Measurements from ENCODE around the gene ZNF503. TPM values are rescaled to one million over a fixed set of nuclear protein-coding genes. Genes with fewer than 3 reads are reported as not detected.

Gene ZNF503
- under 1 TPM in 1 of 2 experiments, not detected in 1; 0.12 TPM for total RNA-seq
- polyA plus RNA-seq = not detected

DNA sequence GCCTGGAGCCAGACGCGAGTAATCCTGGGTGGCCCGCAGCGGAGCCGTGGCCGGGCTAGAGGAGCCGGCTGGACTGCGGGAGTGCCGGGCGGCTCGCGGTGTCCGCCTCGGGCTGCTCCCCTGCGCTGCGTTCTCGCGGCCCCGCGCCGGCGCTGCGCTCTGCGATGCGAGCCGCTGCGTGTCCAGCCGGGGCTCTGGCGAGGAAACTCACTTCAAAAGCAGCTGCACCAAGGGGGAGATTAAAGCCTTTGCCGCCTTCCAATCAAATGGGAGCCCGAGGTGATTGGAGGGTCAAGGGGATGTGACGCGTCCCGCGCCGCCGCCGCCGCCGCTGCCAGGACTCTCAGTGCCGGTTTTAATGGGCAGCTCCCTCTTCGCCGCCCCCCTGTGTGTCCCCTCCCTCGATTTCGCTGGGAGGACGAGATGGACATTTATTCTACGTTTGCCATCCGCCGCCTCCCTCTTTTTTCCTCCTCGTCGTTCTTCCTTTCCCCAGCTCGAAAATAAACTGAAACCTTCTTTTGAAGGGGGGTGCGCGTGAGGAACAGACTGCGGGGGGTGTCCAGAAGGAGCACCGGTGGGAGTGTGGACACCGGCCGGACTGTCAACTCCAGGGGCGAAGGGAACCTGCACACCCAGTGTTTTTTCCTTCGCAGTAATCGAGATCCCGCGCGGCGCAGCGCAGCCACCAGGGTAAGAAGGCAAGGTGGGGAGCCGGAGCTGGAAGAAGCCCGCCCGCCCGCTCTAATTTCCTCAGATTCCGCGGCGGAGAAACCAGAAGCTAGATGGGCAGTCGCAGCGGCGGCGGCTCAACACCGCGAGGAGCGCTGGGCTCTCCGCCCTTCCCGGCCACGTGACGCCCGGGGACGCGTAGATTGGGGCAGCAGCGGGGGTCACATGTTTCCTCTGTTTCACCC is at the start of gene ZNF503:
ZNF503 (minus strand) TSS at position 196 of the 917 bp plus-strand sequence. CDS start 345 bp downstream, outside the sequence.
- Mint-ChIP-seq H3K4me3 (peak within 1 kb of the TSS; percentile 82 to 95 (median 86)), H3K4me1 (peaks cover 10 to 34% (median 26%) of the 10 kb centered on the region in 4 donors), H3K27ac (no peak within 1 kb of the TSS), H3K27me3 (peaks cover 43 to 48% of the 10 kb centered on the region in 2 donors), H3K9me3 (peaks cover 0 to 4% (median 0%) of the 10 kb centered on the region in 8 donors), H3K36me3 (peaks cover 0 to 3% of the 10 kb centered on the region in 2 donors)
- H3K4me1 ChIP-seq (ENCODE audit: insufficient read depth, low read length) = peaks cover 25% of the 10 kb centered on the region
- POLR2A ChIA-PET (ENCODE audit: partially characterized antibody) = no interaction called here
- H3K4me3 ChIP-seq (ENCODE audit: low read length in 2 of 2) = peak within 1 kb of the TSS; percentile 36 to 66
- peaks cover 26% of the 10 kb centered on the region for H3K27me3 ChIP-seq (ENCODE audit: insufficient read depth, low read length)
- intact Hi-C loops (cut with micrococcal nuclease) = loop anchor here (5.0 kb wide), 2 partner anchors 505 to 635 kb away; no protein-coding TSS in a partner anchor
- no peak within 1 kb of the TSS for H3K27ac ChIP-seq (ENCODE audit: low read depth, low read length)
- no peak for DNase-seq
- no peaks in the 10 kb centered on the region for H3K36me3 ChIP-seq (ENCODE audit: insufficient read depth, low read length)
- CTCF ChIA-PET (ENCODE audit: partially characterized antibody) = no interaction called here
- no peaks in the 10 kb centered on the region for H3K9me3 ChIP-seq (ENCODE audit: control insufficient read depth in 1 of 2, low read length in 2 of 2)

- ChIA-PET CTCF (ENCODE audit: partially characterized antibody) (no interaction called here), POLR2A (ENCODE audit: partially characterized antibody) (no interaction called here)
- Histone ChIP-seq H3K4me3 (ENCODE audit: low read length in 2 of 2) (no peak overlapping the region), H3K27ac (ENCODE audit: low read depth, low read length) (no peak overlapping the region), H3K4me1 (ENCODE audit: insufficient read depth, low read length) (no peaks in the 10 kb centered on the region), H3K36me3 (ENCODE audit: insufficient read depth, low read length) (no peaks in the 10 kb centered on the region), H3K9me3 (ENCODE audit: control insufficient read depth in 1 of 2, low read length in 2 of 2) (no peaks in the 10 kb centered on the region), H3K27me3 (ENCODE audit: insufficient read depth, low read length) (no peaks in the 10 kb centered on the region)
- no peak overlapping the region for H3K4me3 Mint-ChIP-seq
- no peak for DNase-seq
- H3K27me3 Mint-ChIP-seq = peaks cover 12 to 23% of the 10 kb centered on the region in 2 donors
- no peaks in the 10 kb centered on the region for H3K4me1 Mint-ChIP-seq
- no peaks in the 10 kb centered on the region for H3K36me3 Mint-ChIP-seq
- H3K9me3 Mint-ChIP-seq = peaks cover 0 to 15% (median 10%) of the 10 kb centered on the region in 8 donors
- H3K27ac Mint-ChIP-seq = no peak overlapping the region
- intact Hi-C loops (cut with micrococcal nuclease) = no loop called here
Observed at GRCh38 chr10:75450644-75451640, 49.4 kb upstream of the ZNF503 start.

DNA sequence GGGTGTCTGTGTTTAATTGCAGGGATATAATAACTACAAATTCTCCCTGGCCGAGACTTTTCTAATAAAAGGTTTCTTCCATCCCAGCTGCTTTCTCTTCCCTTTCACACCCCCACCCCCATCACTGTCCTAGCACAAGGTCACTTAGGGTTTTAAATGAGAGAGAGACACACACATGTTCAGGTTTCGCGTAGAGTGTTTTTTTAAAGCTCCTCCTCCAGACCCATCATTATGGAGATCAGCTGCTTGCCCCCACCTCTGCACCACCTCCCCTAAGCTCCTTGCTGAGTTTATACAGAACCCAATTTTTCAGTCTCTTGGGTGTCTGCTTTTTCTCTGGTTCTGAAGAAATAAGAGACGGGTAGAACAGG is 48.5 kb upstream of the ZNF503 start:
- Mint-ChIP-seq H3K4me1 (no peaks in the 10 kb centered on the region), H3K27me3 (peaks cover 12 to 23% of the 10 kb centered on the region in 2 donors)
- intact Hi-C loops (cut with micrococcal nuclease) = no loop called here

GRCh38 chr10:75449382-75450074 is 48.0 kb upstream of the ZNF503 start:
- Histone ChIP-seq H3K9me3 (ENCODE audit: control insufficient read depth in 1 of 2, low read length in 2 of 2) (no peaks in the 10 kb centered on the region), H3K27me3 (ENCODE audit: insufficient read depth, low read length) (no peaks in the 10 kb centered on the region), H3K4me3 (ENCODE audit: low read length in 2 of 2) (no peak overlapping the region), H3K4me1 (ENCODE audit: insufficient read depth, low read length) (no peaks in the 10 kb centered on the region), H3K36me3 (ENCODE audit: insufficient read depth, low read length) (no peaks in the 10 kb centered on the region), H3K27ac (ENCODE audit: low read depth, low read length) (no peak overlapping the region)
- no peak for DNase-seq
- no peaks in the 10 kb centered on the region for H3K36me3 Mint-ChIP-seq
- CTCF ChIA-PET (ENCODE audit: partially characterized antibody) = no interaction called here
- H3K27ac Mint-ChIP-seq = peak overlapping the region in 1 of 7 donors; percentile 15
- POLR2A ChIA-PET (ENCODE audit: partially characterized antibody) = no interaction called here
- H3K4me3 Mint-ChIP-seq = no peak overlapping the region
- peaks cover 12 to 23% of the 10 kb centered on the region in 2 donors for H3K27me3 Mint-ChIP-seq
- no peaks in the 10 kb centered on the region for H3K4me1 Mint-ChIP-seq
- intact Hi-C loops (cut with micrococcal nuclease) = no loop called here
- peaks cover 0 to 20% (median 14%) of the 10 kb centered on the region in 8 donors for H3K9me3 Mint-ChIP-seq

More for the DNA sequence above, 48.5 kb upstream of the ZNF503 start:
- H3K4me1 ChIP-seq (ENCODE audit: insufficient read depth, low read length) = no peaks in the 10 kb centered on the region
- no peak for DNase-seq
- Mint-ChIP-seq H3K27ac (peak overlapping the region in 1 of 7 donors; percentile 15), H3K9me3 (peaks cover 0 to 16% (median 12%) of the 10 kb centered on the region in 8 donors), H3K4me3 (no peak overlapping the region), H3K36me3 (no peaks in the 10 kb centered on the region)
- H3K36me3 ChIP-seq (ENCODE audit: insufficient read depth, low read length) = no peaks in the 10 kb centered on the region
- no peak overlapping the region for H3K27ac ChIP-seq (ENCODE audit: low read depth, low read length)
- no peak overlapping the region for H3K4me3 ChIP-seq (ENCODE audit: low read length in 2 of 2)
- ChIA-PET POLR2A (ENCODE audit: partially characterized antibody) (no interaction called here), CTCF (ENCODE audit: partially characterized antibody) (no interaction called here)
- H3K27me3 ChIP-seq (ENCODE audit: insufficient read depth, low read length) = no peaks in the 10 kb centered on the region
- H3K9me3 ChIP-seq (ENCODE audit: control insufficient read depth in 1 of 2, low read length in 2 of 2) = no peaks in the 10 kb centered on the region

DNA sequence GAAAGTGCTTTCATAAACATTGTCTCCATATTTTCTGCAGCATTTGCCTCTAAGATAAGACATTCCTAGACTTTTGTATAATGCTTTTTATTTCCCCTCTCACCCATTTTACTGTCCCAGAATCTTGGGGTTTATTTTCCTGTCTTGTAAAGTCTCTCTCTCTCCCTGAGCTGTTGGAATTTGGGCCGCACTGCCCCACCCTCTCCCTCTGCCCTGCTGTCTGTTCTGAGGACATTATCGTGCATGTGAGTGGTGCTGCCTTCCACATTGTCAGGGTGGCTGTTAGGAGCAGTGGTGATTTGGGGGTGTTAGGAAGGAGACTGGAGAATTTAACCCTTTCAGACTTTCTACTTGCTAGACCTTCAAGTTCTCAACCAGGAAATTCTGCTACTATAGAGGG is 46.6 kb upstream of the ZNF503 start:
- intact Hi-C loops (cut with micrococcal nuclease) = no loop called here
- ChIA-PET CTCF (ENCODE audit: partially characterized antibody) (no interaction called here), POLR2A (ENCODE audit: partially characterized antibody) (no interaction called here)
- Mint-ChIP-seq H3K27ac (no peak overlapping the region), H3K36me3 (no peaks in the 10 kb centered on the region), H3K9me3 (peaks cover 4 to 32% (median 25%) of the 10 kb centered on the region in 8 donors), H3K27me3 (peaks cover 9 to 17% of the 10 kb centered on the region in 2 donors), H3K4me3 (no peak overlapping the region), H3K4me1 (no peaks in the 10 kb centered on the region)
- DNase-seq = no peak
- Histone ChIP-seq H3K4me1 (ENCODE audit: insufficient read depth, low read length) (no peaks in the 10 kb centered on the region), H3K27ac (ENCODE audit: low read depth, low read length) (no peak overlapping the region), H3K27me3 (ENCODE audit: insufficient read depth, low read length) (no peaks in the 10 kb centered on the region), H3K36me3 (ENCODE audit: insufficient read depth, low read length) (no peaks in the 10 kb centered on the region), H3K9me3 (ENCODE audit: control insufficient read depth in 1 of 2, low read length in 2 of 2) (no peaks in the 10 kb centered on the region), H3K4me3 (ENCODE audit: low read length in 2 of 2) (no peak overlapping the region)

GRCh38 chr10:75446508-75446907 is 44.9 kb upstream of the ZNF503 start:
- no peak overlapping the region for H3K4me3 Mint-ChIP-seq
- intact Hi-C loops (cut with micrococcal nuclease) = no loop called here
- Histone ChIP-seq H3K27ac (ENCODE audit: low read depth, low read length) (no peak overlapping the region), H3K4me3 (ENCODE audit: low read length in 2 of 2) (no peak overlapping the region), H3K4me1 (ENCODE audit: insufficient read depth, low read length) (no peaks in the 10 kb centered on the region), H3K27me3 (ENCODE audit: insufficient read depth, low read length) (no peaks in the 10 kb centered on the region), H3K36me3 (ENCODE audit: insufficient read depth, low read length) (no peaks in the 10 kb centered on the region), H3K9me3 (ENCODE audit: control insufficient read depth in 1 of 2, low read length in 2 of 2) (no peaks in the 10 kb centered on the region)
- H3K27me3 Mint-ChIP-seq = peaks cover 6 to 17% of the 10 kb centered on the region in 2 donors
- ChIA-PET POLR2A (ENCODE audit: partially characterized antibody) (no interaction called here), CTCF (ENCODE audit: partially characterized antibody) (no interaction called here)
- H3K27ac Mint-ChIP-seq = no peak overlapping the region
- peaks cover 8 to 40% (median 28%) of the 10 kb centered on the region in 8 donors for H3K9me3 Mint-ChIP-seq
- H3K36me3 Mint-ChIP-seq = no peaks in the 10 kb centered on the region
- no peak for DNase-seq
- no peaks in the 10 kb centered on the region for H3K4me1 Mint-ChIP-seq
